GM18498 (cell line): Measurements from ENCODE around the gene PDE4D.
"Not testable (repeated sequence)": the region's sequence is repeated elsewhere in the genome, so short reads cannot be mapped to it uniquely, and the experiment has no call there.

Experiments
- ATAC-seq: cut with Tn5 transposase; IDR thresholded peaks from one replicate; pipeline ENCODE4 v1.9.1; 2021; ENCODE audit warnings: mild to moderate bottlenecking, moderate library complexity; ENCODE audit not compliant: unreplicated experiment

Gene PDE4D

DNA sequence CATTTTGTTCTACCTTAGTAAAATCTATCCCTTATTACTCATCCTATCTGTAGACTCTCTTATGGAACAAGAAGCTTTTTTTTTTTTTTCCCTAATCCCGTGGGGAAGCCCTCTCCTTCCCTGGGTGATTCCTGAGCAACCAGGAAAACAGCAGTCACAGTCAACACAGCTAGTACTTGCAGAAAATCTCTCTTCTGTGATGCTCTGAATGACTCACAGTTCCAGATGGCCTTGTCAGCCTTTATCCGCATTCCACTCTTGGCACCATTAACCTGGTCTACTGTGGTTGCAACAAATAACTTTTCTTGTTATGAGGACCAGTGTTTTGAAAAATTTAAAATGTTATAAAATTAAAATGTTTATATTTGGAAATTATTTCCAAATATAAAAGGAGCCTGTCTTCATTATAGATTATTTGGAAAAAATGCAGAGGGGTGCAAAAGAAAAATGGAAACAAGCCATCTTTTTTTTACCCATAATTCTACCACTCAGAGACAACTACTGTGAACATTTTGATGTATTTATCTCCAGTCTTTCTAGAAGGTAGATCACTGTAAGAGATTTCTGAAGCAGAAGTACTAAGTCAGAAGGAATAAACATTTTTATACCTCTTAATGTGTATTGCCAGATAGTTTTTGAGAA is 824.0 kb downstream of the PDE4D start:
- ATAC-seq = no peak

GRCh38 chr5:59067956-59068656 is 825.4 kb downstream of the PDE4D start:
- ATAC-seq = no peak

- ATAC-seq = no peak
Observed at GRCh38 chr5:59066367-59067163, 827.0 kb downstream of the PDE4D start.

GRCh38 chr5:59065554-59065953 is 828.0 kb downstream of the PDE4D start:
- ATAC-seq = no peak

DNA sequence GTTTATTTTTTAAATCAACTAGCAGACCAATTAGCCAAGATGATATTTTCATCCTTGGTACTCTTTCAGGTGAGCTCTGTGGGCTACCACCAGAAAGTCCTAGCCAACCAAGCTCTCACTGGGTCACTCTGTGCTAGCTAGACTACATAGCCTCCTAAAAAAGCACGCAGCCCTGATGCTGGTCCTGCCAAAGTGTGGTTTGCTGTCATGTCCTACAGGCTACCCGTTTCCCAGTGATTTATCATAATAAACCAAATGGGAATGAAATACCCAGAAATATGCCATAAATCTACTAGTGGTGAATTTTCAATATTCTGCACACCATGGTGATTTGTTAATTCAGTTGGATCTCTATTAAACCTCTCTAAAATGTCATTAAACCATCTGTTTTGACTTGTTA is 829.2 kb downstream of the PDE4D start:
- no peak for ATAC-seq

DNA sequence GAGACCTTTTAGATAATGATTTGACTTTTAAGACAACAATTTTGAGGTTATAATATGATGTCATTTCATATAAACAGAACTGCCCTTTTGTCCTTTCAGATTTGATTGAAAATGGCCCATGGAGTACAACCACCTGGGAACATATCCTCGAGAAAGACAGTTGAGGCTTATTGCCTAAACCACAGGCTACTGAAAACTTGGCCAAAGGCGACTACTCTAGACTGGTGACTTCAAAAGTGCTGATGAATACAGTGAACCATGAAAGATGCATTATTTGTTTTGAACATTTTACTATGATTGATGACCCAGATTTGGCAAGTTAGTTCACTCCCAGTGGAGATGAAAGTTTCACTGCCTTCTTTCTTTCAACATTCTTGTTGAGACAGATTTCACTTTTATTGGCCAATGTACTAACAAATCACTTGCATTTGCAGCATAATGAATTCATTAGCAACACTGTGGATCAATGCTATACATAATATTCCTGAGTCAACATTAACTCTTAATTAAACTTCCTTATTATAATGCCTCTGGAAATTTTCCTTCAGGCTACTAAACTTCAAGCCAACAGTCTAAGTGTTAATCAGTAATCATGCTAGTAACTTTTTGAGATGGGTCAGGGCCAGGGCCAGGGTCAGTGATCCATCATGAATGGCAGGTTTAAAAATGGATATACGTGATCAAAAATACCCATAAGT is 830.4 kb downstream of the PDE4D start:
- ATAC-seq = no peak

GRCh38 chr5:59061377-59061776 is 832.1 kb downstream of the PDE4D start:
- ATAC-seq = no peak

DNA sequence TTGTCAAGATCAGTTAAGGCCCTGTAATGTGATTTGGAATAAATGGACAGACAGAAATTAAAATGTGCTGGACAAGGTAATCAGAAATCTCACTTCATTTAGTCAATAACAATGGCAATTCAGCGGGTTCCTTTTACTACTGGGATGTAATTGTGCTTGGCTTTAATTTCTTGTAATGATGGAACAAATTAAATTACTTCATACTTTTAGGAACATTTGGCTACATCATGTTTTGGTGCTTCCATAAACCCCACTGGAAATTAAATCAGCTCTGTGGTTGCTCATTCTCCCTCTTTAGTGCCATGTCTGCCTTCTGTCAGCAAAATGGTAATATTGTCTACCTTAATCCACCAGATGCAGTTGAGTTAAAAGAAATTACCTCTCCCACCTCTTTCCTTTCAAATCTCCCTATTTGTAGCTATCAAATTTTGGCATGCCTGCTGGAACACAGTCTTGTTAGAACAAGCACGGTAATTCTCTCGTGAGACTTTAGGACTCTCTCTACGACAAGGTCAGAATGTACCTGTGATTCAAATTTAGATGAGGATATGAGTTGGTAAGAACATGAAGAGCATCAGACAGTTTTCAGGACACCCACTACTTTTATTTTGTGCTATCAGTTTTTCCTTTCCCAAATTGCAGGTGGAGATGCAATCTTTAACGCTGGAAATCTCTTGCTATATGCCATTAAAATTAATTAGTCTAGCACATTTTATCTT is 834.4 kb downstream of the PDE4D start:
- ATAC-seq = no peak

GRCh38 chr5:59058237-59058636 is 835.3 kb downstream of the PDE4D start:
- no peak for ATAC-seq

DNA sequence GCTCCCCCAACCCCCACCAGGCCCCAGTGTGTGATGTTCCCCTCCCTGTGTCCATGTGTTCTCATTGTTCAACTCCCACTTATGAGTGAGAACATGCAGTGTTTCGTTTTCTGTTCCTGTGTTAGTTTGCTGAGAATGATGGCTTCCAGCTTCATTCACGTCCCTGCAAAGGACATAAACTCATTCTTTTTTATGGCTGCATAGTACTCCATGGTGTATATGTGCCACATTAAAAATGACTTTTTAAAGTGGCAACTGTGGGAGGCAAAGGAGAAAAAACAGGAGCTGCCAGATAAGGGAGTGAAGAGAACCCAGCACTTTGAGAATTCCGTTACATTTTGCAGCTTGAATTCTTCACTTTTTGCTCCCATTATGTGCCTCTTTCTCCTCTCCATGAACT is 836.9 kb downstream of the PDE4D start:
- not testable (repeated sequence) for ATAC-seq

- no peak for ATAC-seq
Observed at GRCh38 chr5:59055745-59056448, 837.6 kb downstream of the PDE4D start.

GRCh38 chr5:59054963-59055528 is 838.5 kb downstream of the PDE4D start:
- no peak for ATAC-seq

- ATAC-seq = no peak
Observed at GRCh38 chr5:59051951-59052350, 841.6 kb downstream of the PDE4D start.

DNA sequence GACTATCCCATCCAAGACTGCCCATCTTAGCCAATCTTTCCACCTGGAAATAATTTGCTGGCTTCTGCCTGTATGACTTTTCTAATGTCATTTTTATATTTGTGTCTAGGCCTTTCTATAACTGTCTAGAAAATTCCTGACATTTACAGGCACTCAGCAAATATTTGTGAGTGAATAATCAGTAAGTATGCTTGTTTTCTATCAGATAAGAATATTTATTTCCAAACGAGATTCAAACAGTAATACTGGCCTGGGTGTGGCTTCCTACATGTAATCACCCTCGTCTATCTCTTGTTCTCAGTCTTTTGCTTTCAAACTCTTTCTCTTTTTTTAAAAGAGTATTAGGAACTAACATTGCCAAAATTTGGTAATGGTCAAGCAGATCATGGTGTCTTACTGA is 844.4 kb downstream of the PDE4D start:
- no peak for ATAC-seq

DNA sequence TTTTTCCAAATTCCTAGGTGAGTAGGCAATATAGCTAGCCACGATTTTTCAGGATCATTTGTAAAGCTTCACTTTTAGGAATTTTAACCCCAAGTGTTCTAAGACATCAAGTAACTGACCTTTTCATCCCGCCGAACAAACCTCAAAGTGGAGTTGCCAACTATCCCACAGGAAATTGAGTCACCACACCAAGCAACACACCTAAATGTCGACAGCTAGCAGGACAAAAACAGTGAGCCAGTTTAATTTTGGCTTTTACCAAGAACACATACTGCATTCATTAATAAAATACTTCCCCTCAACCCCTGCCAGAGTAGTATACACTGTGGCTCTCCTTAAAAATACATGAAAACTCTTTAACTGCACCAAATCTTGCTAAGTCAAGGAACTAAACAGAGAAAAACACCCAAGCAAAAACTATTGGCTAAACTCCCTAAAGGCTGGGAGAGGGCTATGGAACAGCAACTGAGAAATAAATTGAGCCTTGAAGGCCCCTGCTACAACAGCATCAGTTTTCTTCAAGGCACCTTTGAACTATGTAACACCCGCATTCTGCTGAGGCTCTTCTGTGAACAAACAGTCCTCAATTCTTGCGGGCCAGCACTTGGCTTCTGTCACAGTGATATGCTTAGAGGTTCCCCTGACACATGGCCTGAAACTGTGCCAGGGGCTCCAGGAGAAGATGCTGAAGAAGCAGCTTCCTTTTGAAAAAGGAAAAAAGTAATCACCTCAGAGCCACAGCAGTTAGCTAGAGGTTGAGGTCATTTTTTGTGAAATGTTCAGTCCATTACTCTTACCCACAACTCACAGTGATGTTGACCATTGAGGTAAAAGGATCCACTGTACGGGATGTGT is 851.1 kb downstream of the PDE4D start:
- ATAC-seq = no peak

GRCh38 chr5:59041355-59041754 is 852.2 kb downstream of the PDE4D start:
- ATAC-seq = no peak

DNA sequence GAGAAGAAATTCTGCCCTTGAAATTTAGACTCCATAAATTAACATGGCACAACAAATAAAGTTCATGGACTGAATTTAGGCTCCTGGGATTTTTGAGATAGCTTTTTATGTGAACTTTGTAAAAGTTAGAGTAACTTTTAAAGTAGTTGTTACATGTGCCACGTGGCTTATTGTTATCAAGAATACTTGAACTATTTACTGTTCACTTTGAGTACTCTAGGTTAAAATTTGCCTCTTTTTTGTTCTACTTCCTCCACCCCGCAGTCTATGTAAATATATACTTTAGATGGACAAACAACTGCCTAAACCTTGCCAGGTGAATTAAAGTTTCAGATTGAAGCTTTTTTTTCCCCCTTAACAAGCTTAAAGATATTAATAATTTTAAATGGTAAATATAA is 852.7 kb downstream of the PDE4D start:
- no peak for ATAC-seq

GRCh38 chr5:59040024-59040803 is 853.3 kb downstream of the PDE4D start:
- ATAC-seq = no peak
